ENCODE results near the gene PRKCB.

Gene PRKCB

GRCh38 chr16:23981429-23982399 is 145.9 kb downstream of the PRKCB start:
- Histone ChIP-seq H3K4me3 (no peak overlapping the region), H3K27ac (no peak overlapping the region)

GRCh38 chr16:23986455-23986854 is 150.7 kb downstream of the PRKCB start:
- Histone ChIP-seq H3K4me3 (no peak overlapping the region), H3K27ac (no peak overlapping the region)

DNA sequence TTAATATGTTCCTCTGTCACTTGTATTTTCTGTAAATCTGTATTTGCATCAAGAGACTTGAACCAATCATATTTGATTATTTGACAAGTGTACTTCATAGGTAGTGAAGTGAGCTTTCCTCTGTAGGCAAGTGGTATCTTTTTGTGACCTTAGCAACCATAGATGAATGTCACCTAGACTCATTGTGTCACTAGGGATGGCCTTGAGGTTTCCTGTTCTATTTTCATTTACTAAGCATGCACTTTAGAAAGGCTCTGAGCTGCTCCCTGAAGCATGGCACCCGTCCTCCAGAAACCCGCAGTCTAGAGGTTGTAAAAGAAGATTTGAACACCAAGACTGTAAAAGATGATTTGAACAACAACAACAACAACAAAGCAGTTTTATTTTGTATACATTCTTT is 151.7 kb downstream of the PRKCB start:
- Histone ChIP-seq H3K4me3 (no peak overlapping the region), H3K27ac (no peak overlapping the region)

GRCh38 chr16:23990507-23990906 is 154.7 kb downstream of the PRKCB start:
- H3K27ac ChIP-seq, result no peak overlapping the region
- no peak overlapping the region for H3K4me3 ChIP-seq

GRCh38 chr16:23991066-23991465 is 155.3 kb downstream of the PRKCB start:
- Histone ChIP-seq H3K27ac (no peak overlapping the region), H3K4me3 (no peak overlapping the region)

GRCh38 chr16:23994615-23995014 is 158.8 kb downstream of the PRKCB start:
- Histone ChIP-seq H3K4me3 (no peak overlapping the region), H3K27ac (no peak overlapping the region)

DNA sequence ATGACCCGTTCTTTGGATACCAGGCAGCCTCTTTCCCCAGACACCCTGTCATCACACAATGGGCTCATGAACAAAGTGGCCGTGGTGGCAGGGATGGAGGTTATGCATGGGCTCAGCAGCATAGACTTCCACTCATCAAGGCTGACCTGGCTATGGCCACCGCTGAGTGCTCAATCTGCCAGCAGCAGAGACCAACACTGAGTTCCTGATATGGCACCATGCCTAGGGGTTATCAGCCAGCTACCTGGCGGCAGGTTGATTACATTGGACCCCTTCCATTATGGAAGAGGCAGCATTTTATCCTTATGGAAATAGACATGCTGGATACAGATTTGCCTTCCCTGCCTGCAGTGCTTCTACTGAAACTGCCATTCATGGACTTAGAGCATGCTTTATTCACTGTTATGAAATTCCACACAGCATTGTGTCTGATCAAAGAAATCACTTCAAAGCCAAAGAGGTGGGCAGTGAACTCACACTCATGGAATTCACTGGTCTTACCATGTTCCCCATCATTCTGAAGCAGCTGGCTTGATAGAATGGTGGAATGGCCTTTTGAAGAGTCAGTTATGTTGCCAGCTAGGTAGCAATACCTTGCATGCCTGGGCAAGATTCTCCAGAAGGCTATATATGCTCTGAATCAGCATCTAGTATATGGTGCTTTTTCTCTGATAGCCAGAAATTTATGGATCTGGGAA is 160.6 kb downstream of the PRKCB start:
- no peak overlapping the region for H3K4me3 ChIP-seq

DNA sequence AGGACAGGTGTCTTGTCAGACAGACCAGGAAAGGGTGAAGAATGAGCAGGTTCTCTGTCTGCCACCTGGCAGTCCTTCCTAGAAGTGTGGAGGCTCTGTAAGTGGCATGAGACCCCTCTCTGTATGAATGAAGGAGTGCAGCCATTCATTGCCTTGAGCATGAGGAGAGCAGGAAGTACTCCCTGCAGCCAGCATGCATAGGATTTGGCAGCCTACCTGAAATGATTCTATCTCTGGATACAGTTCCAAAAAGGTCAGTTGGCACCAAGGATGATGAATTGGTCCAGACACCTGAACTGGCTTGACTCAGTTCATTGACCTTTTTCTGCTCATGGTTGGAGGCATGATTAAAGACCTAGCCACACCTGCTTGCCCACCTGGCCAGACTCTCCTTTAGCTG is 163.0 kb downstream of the PRKCB start:
- Histone ChIP-seq H3K4me3 (no peak overlapping the region), H3K27ac (no peak overlapping the region)

More for the DNA sequence above, 160.6 kb downstream of the PRKCB start:
- no peak overlapping the region for H3K27ac ChIP-seq

- Histone ChIP-seq H3K27ac (no peak overlapping the region), H3K4me3 (no peak overlapping the region)
Measured at GRCh38 chr16:23999663-24000062, 163.9 kb downstream of the PRKCB start.

DNA sequence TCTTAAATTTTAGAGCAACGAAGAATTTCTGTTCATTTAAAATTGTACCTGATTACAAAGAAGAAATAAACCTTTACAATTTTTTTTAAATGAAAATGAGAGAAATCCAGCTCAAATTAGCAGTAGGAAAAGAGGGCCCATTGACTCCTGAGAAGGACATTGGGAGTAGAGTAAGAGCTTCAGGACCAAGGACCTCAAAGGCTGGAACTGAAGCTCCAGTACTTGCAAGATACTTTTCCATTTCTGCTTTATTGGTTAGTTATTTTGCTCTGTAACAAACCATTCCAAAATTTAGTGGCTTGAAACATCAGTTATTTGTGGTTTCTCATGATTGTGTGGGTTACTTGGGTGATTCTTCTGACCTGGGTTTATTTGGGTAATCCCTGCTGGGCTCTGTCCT is 165.9 kb downstream of the PRKCB start:
- no peak overlapping the region for H3K27ac ChIP-seq
- H3K4me3 ChIP-seq, result no peak overlapping the region

DNA sequence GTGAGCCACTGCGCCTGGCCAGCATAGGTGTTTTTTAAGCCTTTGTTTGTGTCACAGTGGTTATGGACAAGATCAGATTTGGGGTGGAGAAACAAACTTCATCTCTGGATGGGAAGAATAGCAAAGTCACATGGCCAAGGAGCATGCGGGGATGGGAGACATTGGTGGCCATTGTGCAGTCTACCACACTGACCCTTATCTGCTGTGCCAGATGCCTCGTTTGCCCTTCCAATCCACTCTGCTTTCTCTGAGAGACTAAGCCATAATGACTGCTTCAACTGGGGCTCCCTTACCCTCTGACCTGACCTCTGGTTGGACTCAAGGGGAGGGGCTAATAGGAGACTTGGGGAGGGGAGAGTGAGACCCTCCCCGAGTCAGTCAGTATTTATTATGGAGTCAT is 166.8 kb downstream of the PRKCB start:
- Histone ChIP-seq H3K27ac (no peak overlapping the region), H3K4me3 (no peak overlapping the region)

DNA sequence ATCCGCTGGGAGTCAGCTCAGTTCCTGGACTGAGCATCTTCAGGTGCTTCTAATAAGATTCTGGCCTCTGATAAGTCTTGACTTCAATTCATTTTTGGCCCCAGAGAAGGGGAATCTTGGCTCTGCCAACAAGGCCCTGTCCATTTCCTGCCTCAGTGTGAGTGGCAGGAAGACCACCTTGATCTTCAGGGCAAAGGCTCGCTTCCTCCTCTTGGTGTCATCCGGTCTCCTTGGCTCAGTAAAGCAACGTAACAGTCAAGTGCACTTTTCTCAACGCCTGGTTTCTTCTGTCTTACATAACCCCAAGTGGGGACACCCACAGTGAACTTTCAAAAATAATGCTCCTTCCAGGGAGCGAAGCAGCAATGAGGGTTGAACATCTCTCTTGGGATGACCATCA is 169.8 kb downstream of the PRKCB start:
- H3K4me3 ChIP-seq, result no peak overlapping the region
- no peak overlapping the region for H3K27ac ChIP-seq

DNA sequence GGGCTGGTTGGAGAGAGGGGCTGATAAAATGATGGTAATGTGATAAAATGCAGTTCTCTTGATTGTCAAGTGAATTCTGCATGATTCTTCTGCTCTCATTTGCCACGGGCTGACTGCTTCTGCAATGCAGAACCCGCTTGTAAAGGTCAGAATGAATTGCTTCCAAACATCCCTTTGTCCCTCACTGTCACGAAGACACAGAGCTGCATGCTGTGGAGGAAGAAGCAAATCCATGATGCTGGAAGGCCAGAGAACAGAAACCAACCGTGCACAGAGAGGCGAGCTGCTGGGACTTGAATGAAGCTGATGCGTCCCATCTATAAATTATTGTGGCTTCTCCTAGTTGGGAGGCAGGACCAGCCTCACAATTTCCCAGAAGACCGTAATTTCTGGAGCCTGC is 171.6 kb downstream of the PRKCB start:
- H3K27ac ChIP-seq, result no peak overlapping the region
- no peak overlapping the region for H3K4me3 ChIP-seq

- H3K4me3 ChIP-seq, result no peak overlapping the region
- no peak overlapping the region for H3K27ac ChIP-seq
Measured at GRCh38 chr16:24007934-24008333, 172.2 kb downstream of the PRKCB start.

DNA sequence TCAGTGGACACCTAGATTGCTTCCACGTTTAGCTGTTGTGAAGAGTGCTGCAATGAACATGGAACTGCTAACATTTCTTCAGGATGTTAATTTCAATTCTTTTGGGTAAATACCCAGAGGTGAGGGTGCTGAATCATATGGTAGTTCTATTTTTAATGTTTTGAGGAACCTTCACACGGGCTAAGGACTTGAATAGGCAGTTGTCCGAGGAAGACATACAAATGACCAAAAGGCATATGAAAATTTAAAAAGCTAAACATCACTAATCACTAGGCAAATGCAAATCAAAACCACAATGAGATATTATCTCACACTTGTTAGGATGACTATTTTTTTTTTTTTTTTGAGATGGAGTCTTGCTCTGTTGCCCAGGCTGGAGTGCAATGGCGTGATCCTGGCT is 173.3 kb downstream of the PRKCB start:
- Histone ChIP-seq H3K27ac (no peak overlapping the region), H3K4me3 (no peak overlapping the region)

GRCh38 chr16:24009955-24010354 is 174.2 kb downstream of the PRKCB start:
- no peak overlapping the region for H3K4me3 ChIP-seq
- no peak overlapping the region for H3K27ac ChIP-seq

DNA sequence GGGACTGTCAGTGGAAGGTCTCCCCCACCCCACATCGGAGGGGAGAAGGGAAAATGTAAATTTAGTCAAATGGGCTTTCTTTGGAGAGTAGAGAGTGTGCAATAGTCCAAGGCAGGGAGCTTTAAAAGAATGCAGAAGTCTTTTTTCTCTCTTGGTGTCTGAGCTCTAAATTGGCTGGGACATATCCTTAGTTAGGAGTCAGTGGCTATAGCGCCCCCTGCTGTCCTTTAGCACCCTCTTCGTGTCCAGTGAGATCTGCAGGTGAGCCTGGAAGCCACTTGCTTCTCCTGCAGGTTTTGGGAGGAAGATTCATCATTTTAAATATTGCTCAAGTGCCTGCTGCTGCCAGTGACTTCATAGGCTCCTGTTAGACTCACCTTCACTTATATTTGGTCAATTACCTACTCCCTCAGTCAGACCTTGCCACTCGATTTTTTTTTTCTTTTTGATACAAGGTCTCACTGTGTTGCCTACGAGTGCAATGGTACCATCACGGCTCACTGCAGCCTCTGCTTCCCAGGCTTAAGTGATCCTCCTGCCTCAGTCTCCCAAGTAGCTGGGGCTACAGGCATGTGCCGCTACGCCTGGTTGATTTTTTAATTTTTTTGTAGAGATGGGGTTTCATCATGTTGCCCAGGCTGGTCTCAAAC is 174.8 kb downstream of the PRKCB start:
- H3K27ac ChIP-seq, result no peak overlapping the region
- H3K4me3 ChIP-seq, result no peak overlapping the region

- H3K27ac ChIP-seq, result no peak overlapping the region
- H3K4me3 ChIP-seq, result no peak overlapping the region
Measured at GRCh38 chr16:24011237-24011636, 175.5 kb downstream of the PRKCB start.

- Histone ChIP-seq H3K4me3 (no peak overlapping the region), H3K27ac (peak overlapping the region in 1 of 21 experiments; percentile 59)
Measured at GRCh38 chr16:24013054-24013636, 177.4 kb downstream of the PRKCB start.

Measured in skin epidermis (tissue), 12 donors.